LNCaP clone FGC (cell line): ENCODE data around the gene DNAH1.

ENCODE experiments used
- DNase-seq: peaks from one replicate; pipeline ENCODE4 v3.0.0-alpha.2; 2011; ENCODE audit warnings: low read depth
- H3K4me3 ChIP-seq: 2 replicates; pipeline ENCODE4 v1.5.1; 2011; ENCODE audit warnings: mild to moderate bottlenecking, low read depth, low read length, control low read depth
- TF ChIP-seq, protein P1 (sequence below): IDR thresholded peaks from 2 replicates; pipeline ENCODE4 v1.5.1; 2012; ENCODE audit warnings: mild to moderate bottlenecking; ENCODE audit not compliant: control insufficient read depth, insufficient read depth; ENCODE audit errors: extremely low read depth

Gene DNAH1

DNA sequence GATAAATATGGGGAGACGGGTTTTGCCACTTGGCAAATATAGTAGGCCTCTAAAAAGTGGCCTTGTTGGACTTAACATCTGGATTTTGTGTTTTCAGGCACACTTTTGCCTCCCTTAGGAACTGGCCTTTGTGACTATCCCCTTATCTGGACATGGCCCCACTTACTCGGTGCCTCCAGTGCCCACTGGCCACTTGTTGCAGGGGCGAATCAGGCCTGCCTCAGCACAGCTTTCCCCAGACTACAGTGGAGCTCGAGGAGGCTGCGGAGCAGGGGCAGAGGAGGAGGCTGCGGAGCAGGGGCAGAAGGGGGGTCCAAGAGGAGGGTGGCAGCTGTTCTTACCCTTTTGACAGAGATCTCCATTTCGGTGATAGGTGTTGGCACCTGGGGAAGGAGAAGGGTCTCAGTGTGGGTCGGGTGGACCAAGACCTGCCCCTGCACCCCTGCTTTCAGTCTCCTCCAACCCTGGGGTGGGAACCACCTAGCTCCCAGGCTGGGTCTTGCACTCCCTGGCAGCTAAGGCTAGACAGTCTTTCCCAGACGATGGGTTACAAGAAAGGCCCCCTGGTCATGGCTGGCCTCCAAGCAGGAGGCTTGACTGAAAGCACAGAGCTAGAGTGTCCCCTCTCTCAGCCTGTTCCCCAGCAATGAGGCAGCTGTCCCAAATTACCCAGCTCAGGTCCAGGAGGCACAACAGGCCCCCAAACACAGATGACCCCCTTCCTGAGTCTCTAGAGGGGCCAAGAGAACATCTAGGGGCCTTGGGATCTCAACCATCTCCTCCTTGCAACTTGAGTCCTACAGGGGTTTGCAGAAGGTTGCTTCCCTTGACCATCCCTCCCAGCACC, 122.7 kb downstream of the DNAH1 start:
- DNase-seq = no peak
- H3K4me3 ChIP-seq = no peak overlapping the region
- TF ChIP-seq, protein P1, sequence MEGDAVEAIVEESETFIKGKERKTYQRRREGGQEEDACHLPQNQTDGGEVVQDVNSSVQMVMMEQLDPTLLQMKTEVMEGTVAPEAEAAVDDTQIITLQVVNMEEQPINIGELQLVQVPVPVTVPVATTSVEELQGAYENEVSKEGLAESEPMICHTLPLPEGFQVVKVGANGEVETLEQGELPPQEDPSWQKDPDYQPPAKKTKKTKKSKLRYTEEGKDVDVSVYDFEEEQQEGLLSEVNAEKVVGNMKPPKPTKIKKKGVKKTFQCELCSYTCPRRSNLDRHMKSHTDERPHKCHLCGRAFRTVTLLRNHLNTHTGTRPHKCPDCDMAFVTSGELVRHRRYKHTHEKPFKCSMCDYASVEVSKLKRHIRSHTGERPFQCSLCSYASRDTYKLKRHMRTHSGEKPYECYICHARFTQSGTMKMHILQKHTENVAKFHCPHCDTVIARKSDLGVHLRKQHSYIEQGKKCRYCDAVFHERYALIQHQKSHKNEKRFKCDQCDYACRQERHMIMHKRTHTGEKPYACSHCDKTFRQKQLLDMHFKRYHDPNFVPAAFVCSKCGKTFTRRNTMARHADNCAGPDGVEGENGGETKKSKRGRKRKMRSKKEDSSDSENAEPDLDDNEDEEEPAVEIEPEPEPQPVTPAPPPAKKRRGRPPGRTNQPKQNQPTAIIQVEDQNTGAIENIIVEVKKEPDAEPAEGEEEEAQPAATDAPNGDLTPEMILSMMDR = no peak

DNA sequence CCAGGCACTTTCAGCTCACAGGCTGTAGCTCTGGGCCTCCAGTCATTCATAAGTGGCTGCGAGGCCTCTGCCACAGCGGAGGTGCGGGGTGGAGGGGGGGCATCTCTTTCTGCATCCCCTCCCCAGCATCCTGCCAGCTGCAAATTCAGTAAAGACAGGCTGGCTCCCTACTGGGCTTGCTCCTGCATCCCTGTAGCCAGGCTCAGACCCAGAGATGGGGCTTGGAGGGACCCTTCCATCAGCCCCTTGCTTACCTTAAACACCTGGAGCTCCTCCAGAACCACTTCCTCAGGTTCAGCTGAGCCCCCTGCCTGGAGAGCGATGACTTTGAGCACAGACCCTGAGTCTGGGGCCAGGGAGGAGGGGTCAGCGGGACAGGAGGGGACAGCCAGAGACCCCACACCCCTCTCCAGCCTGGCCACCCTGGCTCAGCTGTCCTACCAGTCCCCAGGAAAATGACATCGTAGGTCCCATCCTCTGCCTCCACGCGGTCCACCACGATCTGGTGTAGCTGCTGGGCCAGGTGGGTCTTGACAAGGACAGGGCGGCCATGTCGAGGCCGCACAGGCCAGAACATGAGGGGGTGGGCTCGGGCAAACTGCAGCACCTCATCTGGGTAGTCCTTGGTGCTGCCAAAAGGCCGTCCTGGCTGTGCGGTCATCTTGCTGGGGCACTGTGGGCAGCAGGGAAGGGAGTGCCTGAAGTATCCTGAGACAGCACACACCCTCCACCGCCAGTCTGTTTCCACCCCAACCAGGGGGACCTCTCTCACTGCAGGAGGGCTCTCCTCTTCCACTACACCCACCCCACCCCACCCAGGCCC, 123.5 kb downstream of the DNAH1 start:
- DNase-seq = no peak
- H3K4me3 ChIP-seq = no peak overlapping the region
- TF ChIP-seq, protein P1 = no peak

DNA sequence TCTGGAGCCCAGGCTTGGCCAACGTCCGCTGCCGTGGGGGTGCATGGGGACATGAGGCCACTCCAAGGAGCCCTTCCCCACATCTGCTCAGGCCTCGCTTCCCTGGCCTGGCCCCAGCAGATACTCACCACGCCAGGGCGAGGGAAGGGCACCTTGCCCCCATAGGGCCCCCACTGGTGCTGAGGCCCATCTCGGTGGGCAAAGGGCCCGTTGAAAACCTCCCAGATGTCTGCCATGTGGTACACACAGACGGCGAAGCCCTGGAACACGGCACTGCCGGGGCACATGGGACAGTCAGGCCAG, 124.1 kb downstream of the DNAH1 start:
- no peak for DNase-seq
- TF ChIP-seq, protein P1 = no peak
- no peak overlapping the region for H3K4me3 ChIP-seq

DNA sequence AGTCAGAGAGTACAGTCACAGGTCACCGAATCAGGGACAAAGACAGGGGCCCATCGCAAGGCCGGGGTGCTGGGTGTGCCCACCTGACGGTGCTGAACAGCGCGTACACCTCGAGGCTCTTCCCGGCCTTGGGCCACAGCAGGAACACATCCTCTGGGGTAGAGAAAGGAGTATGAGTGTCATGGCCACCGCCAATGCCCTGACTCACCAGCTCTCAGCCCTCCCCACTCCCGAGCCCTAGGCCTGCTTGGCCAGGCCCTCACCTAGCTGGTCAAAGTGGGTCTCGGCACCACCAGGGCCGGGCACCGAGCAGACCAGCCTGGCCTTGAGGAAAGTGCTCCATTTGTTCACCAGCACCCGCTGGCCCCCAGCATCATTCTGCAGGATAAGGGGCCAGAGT, 124.6 kb downstream of the DNAH1 start:
- no peak overlapping the region for H3K4me3 ChIP-seq
- TF ChIP-seq, protein P1 = no peak
- DNase-seq = no peak

DNA sequence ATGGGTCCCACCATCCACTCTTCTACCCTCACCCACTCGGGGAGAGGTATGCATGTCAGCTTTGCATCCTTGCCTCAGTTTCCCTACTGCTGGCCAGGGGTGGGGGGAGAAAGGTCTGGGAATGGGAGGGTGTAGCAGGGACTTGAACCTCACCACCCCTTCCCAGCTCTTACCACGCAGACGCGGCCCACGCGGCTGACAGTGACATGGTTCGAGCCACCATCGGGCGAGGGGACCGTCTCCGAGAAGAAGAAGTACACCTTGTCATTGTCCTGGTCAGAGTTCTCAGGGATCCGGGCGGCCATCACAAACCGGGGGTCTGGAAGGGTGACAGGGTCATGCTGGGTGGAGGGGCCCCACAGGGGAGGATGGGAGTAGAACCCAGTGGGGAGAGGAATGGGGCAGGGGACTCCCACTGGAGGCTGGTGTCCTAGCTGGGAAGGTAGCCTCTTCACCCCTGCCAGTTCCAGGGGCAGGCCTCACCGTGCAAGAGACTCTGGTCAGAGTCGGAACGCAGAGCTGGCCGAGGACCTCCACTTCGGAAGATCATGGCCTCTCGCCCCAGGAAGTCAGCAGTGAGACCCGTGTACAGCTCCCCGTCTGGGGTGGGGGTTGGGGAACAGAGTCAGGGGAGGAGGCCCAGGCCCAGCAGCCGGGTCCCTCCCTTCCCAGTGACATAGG, 125.1 kb downstream of the DNAH1 start:
- no peak overlapping the region for H3K4me3 ChIP-seq
- DNase-seq = no peak
- TF ChIP-seq, protein P1 = no peak

DNA sequence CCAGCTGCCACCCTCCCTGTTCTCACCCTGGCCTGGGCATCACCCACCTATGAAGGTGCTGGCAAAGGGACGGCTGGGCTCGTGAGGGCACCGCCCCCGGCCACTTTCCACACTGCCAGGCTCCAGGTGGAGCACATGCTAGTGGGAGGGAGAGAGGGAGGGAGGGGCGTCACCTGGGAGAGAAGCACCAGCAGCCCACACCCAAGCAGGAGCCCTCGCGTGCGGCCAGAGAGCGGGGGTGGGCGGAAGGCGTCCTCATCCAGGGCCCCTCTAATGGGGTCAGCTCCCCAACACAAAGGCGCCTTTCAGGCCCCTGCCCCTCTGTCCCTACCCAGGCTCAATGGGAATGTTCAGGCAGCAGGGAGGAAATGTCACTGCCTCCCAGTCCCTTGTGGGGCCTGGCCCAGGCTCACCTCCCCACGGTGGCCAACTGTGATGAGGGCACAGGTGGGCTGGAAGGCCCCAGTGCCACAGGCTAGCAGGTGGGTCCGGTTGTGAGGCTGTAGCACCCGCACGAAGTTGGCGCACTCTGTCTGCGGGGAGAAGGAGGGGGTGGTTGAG, 125.7 kb downstream of the DNAH1 start:
- no peak for DNase-seq
- TF ChIP-seq, protein P1 = no peak
- H3K4me3 ChIP-seq = no peak overlapping the region
